ENCODE data around the gene HDGFL3.

DNA sequence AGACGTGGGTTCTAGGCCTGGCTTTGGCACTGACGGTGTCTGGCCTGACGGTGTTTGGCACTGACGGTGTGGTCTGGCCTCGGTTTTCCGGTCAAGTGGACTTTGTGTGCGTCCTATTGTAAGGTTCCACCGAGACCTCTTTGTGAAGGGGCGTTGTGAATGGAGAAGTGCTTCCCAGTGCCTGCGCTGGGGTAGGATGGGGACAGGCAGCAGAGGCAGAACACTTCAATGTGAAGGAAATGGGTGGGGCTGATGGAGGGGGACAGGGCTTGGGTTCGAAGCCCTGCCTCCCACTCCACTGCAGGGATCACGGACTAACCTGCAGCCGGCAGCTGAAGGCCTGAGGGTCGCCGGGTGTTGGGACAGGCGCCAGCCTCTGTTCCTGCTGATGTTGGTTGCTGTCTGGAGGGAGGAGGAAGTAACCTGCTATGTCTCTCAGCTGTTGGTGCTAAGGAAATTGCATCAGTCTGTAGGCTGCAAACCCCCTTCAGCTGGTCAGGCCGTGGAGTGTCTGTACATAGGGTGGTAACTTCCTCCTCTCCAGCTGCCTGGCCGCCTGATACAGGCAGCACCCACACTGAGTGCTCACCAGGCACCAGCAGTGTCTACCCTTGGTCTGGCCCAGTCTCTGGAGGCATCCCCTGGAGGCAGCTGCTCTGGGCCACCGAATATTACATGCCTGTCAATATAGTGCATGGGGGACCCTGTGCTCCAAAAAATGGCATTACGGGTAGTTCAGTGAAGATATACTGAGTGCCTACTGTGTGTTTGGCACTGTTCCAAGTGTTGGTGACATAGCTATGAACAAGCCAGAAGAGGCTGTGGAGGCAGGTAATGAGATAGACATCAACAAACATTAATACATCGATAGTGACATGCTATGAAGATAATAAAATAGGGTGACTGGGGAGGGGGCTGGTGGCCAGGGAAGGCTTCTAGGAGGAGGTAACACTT, 99.1 kb downstream of the HDGFL3 start:
- TF ChIP-seq, protein P1, sequence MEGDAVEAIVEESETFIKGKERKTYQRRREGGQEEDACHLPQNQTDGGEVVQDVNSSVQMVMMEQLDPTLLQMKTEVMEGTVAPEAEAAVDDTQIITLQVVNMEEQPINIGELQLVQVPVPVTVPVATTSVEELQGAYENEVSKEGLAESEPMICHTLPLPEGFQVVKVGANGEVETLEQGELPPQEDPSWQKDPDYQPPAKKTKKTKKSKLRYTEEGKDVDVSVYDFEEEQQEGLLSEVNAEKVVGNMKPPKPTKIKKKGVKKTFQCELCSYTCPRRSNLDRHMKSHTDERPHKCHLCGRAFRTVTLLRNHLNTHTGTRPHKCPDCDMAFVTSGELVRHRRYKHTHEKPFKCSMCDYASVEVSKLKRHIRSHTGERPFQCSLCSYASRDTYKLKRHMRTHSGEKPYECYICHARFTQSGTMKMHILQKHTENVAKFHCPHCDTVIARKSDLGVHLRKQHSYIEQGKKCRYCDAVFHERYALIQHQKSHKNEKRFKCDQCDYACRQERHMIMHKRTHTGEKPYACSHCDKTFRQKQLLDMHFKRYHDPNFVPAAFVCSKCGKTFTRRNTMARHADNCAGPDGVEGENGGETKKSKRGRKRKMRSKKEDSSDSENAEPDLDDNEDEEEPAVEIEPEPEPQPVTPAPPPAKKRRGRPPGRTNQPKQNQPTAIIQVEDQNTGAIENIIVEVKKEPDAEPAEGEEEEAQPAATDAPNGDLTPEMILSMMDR (IDR thresholded peaks at IDR 0.05): no peak
- TF ChIP-seq POLR2A (IDR thresholded peaks at IDR 0.05): no peak
- no peak for TF ChIP-seq POLR2AphosphoS5 (IDR thresholded peaks at IDR 0.05; ENCODE audit: insufficient read depth in 1 of 2, low read depth in 1 of 2)
